Measurements from ENCODE around the gene KCTD11.

Gene KCTD11

DNA sequence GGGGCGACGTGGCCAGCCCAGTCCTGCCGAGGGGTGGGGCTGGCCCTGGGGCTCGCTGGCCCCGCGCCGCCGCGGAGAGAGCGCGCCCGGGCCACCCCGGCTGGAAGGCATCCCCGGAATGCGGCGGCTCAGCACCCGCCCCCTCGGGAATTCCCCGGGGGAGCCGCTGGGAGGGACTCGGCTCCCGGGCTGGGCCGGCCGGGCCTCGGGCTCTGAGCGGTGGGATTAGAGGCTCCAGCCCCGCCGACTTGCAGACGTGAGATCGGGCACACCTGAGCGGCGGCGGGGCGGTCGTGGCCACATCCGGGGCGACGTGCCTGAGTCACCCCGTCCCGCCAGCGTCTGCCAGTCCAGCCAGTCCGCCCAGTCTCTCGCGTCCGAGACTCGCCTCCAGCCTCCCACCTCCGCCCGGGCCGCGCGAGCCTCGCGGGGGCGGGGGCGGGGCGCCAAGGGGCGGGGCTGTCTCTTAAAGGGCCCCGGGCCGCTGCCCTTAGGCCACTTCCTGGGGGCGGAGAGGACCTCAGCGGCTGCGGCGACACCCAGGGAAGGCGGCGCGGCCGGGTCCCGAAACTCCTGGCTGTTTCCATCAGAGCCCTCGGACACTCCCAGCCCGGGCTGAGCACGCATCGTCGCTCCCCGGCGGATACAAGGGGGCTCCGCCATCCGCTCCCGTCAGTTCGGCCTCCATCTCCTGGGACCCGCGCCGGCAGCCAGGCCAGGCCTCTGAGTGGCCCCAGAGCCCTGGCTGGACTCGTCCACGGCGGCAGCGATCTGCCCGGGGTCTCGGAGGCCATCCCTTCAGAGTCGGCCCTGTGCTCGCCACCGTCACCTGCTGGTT, at the start of gene KCTD11:
Gene KCTD11 (plus strand): TSS at position 498 of the 838 bp plus-strand sequence.
- in situ Hi-C loops (cut with HindIII; ENCODE audit: low sequenced_read_pairs) = no loop called here

DNA sequence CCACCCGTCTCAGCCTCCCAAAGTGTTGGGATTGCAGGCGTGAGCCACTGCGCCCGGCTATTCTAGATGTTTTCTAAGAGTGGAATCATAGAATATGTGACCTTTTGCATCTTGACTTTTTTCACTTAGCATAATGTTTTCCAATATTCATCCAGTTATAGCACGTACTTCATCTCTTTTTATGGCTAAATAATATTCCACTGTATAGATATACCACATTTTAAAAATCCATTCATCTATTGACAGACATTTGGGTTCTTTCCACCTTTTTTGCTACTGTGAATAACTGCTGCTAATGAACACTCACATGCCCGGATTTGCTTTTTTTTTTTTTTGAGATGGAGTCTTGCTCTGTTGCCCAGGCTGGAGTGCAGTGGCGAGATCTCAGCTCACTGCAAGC, 47.8 kb upstream of the KCTD11 start:
- in situ Hi-C loops (cut with HindIII; ENCODE audit: low sequenced_read_pairs) = loop anchor here (5.0 kb wide), 1 partner anchor 77 kb away; no protein-coding TSS in a partner anchor

DNA sequence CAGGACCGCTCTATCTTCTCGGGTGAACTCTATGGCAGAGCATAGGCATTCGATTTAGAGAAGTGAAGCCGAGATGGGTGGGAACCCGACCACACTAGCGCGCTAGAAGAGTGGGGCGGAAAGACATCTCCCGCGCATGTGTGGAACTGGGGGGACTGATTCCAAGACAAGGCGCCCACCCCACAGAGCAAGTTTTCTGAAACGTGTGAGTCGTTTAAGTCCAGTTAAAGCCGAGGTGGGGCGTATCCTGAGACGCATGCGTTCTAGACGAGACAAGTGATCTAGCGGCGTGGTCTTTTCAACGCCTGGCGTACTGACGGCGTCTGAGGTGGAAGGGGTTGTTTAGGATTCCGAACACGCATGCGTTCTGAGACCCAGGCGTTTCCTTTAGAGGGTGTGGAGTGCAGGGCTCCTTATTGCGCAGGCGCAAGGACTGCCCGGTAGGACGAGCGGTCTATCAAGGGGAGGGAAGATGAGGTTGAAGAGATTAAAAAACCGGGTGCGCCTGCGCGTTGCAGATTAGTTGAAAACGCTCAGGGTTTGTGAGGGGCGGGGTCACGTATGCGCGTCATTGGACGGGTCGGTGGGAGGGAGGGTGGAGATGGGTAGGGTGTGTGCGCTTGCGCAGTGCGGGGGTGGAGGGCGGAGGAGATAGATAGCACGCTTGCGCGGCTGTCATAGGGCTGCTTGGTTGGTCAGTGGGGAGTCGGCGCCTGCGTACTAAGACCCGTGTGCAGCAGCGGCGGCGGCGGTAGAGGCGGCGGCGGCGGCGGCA, 44.9 kb upstream of the KCTD11 start, which contains the start of gene EIF5A:
Gene EIF5A (plus strand): TSS at position 718 of the 775 bp plus-strand sequence. CDS start 2,008 bp downstream, outside the sequence.
- in situ Hi-C loops (cut with HindIII; ENCODE audit: low sequenced_read_pairs) = no loop called here

DNA sequence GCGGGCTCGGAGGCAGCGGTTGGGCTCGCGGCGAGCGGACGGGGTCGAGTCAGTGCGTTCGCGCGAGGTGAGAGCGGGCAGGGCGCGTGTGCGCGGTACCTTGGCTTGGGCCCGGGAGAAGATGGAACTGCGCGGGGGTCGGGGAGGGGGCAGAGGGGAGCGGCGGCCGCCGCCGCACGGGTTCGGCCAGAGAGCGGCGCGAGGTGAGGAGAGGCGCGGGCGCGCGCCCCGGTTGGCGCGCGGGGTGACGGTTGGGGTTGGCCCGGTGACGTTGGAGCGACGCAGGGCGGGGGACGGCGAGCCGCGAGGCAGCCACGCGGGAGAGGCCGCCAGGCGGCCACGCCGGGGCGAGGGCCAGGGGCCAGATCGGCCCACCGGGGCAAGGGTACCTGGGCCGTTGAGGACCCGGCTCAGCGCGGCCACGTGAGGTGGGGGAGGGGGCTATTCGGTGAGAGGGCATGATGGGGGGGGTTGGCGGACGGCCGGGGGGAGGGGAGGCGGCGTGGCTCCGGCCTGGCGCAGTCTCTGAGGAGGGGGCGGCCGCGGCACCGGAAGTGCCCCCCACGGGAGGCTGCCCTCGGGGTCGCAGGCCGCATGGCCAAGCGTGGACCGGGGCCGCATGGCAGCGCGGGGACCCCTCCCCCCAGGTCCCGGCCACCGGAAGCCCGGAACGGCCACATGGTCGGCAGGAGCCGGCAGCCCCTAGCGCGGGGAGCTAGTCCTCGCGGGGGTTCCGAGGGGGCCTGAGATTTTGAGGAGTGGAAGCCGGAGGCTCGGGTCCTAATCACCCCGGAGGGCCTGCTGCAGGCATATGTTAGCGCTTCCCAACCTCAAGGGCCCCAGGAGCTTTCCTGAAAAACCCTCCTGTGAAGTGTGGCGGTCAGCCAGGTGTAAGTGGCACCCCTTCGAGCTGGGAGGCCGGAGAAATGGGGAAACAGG, 44.0 kb upstream of the KCTD11 start:
- in situ Hi-C loops (cut with HindIII; ENCODE audit: low sequenced_read_pairs) = no loop called here

DNA sequence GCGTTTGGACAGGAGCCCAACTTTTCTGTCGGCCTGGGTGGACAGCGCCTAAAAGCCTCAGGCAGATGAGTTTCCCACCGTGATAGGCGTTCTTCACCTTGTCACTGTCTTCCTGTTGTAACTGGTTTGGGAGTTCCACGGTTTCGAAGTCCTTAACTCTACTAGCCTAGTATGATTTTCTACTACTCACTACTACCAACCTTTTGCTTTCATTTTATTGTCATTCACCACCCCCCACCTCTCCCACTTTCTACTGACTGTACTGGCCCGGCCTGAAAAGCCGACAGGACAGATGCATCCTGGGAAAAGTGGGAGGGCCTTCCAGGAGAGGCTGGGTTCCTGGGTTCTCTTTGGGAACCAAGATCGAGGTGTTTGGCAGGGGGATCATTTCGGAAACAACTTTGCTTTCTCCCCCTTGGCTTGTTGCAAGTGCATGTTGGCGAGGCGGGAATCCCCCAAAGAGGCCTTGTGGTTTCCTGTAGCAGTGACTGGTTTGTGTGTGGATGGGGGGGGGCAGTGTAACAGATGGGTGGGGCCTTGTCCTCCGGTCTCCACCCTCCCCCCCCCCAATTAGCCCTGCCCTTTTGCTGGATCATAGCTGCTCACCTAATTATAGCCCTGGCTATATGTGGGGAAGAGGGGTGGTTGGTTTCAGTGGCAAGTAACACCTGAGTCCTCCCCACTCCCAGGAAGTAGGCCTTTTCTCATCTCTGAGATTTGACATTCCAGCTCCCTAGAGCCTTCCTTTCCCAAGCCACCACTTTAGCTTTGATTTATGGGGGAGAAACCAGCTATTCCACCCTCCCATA, 43.1 kb upstream of the KCTD11 start:
- in situ Hi-C loops (cut with HindIII; ENCODE audit: low sequenced_read_pairs) = no loop called here

DNA sequence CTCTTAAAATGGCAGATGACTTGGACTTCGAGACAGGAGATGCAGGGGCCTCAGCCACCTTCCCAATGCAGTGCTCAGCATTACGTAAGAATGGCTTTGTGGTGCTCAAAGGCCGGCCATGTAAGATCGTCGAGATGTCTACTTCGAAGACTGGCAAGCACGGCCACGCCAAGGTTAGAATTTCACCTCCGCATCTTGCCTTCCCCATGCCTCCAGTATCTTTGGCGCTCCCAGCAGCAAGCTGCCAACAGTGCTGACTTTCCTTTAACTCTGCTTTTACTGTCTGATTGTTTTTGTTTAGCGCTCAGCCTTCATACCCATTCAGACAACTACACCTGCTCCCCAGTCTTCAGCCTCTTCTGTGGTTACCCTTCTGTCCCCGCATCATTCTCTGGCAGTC, 42.3 kb upstream of the KCTD11 start:
- in situ Hi-C loops (cut with HindIII; ENCODE audit: low sequenced_read_pairs) = no loop called here

DNA sequence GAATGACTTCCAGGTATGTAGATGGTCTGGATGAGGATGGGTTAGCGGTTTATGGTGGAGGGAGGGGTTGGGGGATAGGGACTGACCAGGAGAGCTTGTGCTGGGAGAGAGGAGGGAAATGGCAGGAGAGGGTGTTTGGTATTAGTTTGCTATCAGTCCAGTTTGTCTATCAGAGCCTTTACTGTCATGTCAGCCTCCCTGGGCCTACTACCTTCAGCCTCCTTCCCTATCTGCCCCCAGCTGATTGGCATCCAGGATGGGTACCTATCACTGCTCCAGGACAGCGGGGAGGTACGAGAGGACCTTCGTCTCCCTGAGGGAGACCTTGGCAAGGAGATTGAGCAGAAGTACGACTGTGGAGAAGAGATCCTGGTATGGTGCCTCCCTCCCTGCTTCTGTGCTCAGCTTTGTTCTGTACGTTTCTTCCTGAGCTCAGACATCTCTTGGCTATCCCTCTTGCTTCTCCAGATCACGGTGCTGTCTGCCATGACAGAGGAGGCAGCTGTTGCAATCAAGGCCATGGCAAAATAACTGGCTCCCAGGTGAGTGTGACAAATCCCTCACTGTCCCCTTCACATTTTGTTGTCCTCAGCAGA, 40.8 kb upstream of the KCTD11 start:
- in situ Hi-C loops (cut with HindIII; ENCODE audit: low sequenced_read_pairs) = no loop called here

DNA sequence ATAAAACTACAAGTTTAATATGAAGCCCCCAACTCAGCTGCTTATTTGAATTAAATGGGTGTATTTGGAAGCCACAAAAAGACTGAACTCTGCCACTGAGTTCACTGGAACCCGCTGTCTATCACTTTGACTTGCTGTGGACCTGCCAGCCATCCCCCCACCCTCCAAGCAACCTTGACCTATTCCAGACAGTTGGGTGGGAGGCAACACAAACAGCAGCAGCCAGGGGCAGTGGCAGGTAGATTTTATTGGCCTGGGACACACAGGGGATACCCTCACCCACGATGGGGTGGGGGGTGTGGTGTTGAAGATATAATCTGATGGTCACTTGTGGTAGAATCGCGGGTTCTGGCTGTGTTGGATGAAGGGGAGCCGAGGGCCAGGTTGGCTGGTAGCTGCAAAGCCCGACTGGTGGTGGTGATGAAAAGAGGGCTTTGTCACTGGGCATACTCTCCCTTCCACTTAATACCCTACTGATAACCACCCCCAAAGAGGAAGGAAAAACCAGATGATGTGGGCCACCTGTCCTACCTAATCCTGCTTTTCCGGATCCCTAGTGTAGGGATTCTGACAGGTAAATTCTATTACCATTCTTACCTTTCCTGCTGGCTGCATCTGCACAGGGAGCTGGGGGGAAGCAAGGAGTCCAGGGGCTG, 39.4 kb upstream of the KCTD11 start:
- in situ Hi-C loops (cut with HindIII; ENCODE audit: low sequenced_read_pairs) = no loop called here

DNA sequence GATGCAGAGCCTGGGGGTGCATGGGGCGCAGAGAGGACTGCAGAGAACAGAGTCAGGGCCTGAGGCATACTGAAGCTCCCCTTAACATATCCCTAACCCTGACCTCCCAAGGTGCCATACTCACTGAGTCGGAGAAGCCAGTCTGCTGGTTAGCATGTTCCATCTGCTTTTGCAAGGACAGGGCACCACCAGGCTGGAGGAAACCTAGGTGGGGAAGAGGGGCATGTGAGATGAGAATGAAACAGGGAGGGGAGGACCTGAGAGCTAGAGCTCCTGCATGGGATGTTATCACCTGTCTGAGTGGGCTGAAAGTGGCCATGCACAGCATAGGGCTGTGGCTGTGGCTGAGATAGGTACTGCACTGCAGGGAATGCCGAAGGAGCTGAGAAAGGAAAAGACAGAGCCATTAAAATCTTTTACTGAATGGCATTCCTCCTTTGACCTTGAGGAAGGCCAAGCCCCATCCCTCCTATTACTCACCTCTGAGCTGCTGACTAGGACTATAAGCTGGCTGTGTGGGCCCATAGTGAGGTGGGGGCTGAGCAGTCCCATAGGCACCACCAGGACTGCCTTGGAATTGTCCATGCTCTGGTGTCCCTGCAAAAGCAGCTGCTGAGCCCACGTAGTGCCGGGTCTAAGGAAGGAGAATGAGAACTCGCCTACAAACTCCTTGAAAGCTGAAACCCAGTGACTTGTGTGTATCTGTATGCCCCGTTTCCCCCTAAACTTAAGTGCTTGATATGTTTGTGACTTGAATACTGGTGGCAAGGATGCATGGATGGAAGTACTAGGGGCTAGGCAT, 38.7 kb upstream of the KCTD11 start:
- in situ Hi-C loops (cut with HindIII; ENCODE audit: low sequenced_read_pairs) = no loop called here

DNA sequence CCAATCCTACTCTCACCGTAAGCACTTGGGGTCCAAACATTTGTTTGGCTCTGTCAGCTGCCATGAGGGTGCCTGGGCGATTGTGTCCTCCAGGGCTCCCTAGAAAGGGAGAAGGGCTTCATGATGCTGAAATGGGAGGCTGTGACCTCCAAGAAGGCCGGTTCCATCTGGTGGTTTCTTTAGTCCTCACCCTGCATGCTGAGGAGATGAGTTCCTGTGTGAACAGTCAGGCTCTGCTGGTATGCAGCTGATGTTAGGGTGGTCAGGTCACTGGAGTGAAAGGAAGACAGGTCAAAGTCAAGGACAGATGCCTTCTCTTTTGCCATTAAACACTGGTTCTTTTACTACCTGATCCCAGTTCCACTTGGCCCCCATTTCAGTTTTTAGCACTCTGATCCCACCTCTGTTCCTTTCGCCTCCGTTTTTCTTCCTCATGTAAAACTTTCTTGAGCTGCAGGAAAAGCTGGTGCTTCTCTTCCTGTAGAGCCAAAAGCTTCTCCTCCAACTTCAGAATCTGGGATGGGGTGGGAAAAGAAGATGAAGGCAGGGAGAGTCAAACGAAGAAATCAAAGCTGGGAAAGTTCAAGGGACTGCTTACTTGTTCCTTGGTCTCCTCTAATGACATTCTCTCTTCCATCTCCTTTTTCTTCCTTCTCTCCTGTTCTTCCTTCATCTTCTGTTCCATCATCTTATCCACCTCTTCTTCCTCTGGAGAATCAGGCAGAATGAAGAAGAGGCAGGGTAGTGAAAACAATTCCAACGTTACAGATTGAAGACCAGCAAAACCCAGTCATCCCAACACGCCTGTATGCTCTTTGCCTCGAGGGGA, 37.9 kb upstream of the KCTD11 start:
- in situ Hi-C loops (cut with HindIII; ENCODE audit: low sequenced_read_pairs) = no loop called here

DNA sequence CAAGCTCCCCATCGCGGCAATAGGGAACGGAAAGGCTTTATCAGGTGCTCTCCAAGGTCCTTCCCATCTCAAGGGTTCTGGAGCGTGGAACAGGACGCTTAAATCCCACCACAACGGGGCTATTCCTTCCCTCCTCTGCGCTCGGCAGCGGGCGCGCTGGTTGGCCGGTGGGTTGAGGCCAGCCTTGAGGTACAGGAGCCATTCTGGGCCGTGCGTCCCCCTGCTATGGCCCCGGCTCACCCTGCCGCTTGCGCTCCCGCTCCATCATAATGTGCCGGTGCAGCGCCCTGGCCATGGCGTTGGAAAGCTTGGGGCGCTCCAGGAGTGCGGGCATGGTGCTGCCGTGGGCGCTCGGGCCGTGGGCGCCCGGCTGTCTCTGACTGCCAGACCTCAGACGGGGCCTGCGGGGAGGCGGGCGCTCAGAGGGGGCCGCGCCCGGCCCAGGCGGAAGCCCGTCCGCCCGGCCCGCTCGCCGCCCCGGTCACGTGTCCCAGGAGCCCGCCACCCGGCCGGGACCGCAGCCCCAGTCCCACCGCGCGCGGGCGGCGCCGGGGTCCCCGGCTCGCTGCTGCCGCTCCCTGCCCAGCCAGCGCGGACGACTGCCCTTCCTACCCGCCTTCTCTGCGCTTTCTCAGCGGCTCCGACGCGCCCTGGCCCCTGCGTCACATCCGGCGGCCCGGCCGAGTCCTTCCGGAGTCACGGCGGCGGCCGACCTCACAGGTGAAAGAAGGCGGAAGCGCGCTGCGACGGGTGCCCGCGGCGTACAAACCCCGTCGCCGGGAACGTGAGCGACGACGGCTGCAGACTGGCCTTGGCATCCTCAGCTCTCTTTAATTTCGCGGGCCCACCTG, 37.0 kb upstream of the KCTD11 start, which contains the start of gene GPS2:
Gene GPS2 (minus strand): TSS at position 642 of the 851 bp plus-strand sequence. CDS start 308 bp downstream, at position 334.
- in situ Hi-C loops (cut with HindIII; ENCODE audit: low sequenced_read_pairs) = no loop called here

DNA sequence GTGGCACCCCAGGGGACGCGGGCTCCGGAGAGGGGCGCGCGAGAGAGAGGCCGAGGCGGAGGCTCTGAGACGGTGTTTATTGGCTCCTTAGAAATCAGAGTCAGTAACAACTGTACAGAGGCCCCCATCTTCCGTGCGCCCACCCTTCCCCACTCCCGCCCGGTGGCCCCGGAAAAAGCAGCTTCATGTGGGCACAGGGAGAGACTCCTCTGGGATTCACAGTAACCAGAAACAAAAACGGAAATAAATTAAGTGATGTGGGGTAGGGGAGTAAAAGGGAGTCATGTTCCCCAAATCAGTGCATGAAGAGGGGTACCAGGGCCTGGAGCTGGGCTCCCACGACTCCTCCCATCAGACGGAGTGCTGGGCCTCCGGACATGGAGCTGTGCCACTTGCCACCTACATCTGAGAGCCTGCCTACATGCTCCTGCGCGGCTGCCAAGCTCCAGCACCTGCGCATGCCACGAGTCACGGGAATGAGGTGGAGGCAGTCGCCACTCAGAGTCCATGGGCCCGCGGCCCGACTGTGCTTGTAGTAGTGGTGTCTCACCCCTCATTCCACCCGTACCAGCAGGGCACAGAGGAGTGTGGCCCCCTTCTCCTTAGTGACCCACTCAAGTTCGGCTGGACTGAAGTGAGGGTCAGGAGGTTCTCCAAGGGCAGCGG, 36.3 kb upstream of the KCTD11 start:
- in situ Hi-C loops (cut with HindIII; ENCODE audit: low sequenced_read_pairs) = no loop called here

DNA sequence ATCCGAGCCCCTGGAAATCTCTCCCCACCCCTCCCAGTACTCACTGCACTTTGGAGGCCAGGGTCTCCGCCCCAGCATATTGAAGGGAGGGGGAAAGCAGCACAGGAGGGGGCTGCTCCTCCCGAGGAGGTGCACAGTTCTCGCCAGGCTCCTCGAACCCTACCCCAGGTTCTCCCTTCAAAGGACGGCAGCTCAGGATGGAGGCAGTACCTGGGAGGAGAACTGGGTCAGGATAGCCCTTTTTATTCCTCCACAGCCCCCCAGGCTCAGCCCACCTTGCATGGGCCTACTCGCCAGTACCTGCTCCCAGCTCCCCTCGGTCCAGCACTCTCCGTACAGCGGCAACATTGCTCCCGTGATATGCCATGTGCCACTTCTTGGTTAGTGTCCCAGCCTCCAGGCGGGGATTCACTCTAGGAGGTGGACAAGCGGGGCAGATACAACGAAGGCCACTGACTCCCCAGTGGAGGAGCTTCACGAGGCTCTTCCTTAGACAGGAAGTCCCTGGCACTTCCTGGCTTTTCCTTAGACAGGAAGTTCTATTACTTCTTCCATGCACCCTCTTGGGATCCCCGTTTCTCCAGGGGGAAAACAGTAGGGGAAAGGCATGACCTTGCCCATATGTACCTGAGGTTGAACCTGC, 34.7 kb upstream of the KCTD11 start:
- in situ Hi-C loops (cut with HindIII; ENCODE audit: low sequenced_read_pairs) = no loop called here

DNA sequence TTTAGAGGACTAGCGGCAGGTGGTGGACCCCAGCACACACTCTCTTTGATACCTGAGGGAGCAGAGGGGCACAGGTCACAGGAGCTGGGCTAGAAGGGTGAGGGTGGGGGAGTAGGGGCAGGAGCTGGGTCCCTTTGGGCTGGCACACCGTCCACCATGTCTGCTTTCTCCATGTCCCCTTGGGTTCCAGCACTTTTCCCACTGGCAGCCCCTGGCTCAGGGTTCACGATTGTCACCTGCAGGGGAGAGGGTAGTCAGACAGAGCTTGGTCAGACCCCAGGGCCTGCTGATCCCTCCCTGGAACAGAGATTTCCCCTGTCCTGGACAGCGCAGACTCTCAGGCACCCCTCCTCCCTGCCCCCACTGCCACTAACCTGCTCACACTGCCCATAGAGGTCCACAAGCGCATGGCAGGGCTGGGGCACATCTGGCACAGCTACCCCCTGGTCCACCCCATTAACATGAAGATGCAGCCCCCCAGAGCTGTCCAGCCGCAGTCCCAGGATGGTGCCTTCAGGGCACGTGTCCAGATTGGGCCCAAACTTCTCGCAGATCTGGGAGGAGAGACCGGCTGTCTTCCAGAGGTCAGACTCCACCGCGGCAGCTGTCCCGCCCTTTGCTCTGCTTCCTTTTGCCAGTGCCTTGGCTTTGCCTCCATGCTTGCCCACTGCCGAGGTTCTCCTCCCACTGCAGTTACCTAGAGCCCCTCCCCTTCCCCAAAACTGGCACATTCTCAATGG, 33.7 kb upstream of the KCTD11 start:
- in situ Hi-C loops (cut with HindIII; ENCODE audit: low sequenced_read_pairs) = no loop called here

DNA sequence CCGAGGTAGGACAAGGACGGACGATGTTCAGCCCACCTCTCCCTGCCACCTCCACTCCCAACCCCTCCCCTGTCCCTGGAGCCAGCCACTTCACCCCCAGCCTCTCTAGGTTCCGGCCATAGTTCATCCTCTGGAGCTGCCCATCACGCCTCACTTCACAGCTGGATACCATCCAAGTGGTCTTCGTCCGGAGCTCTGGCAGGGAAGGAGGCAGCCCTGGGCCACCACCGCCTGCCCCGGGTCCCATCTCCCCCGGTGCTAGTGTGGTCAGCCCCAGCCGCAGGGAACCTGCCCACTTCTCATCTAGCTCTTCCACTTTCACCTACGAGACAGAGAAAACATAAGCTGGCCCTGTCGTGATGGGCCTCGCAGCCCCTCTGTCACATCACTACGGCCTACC, 30.5 kb upstream of the KCTD11 start:
- in situ Hi-C loops (cut with HindIII; ENCODE audit: low sequenced_read_pairs) = no loop called here

All from endothelial cell of hepatic sinusoid (primary cell).